COR-L47 (cell line): ENCODE results near the gene CDC42BPG.

Source experiments
- DNase-seq: peaks from one replicate; lab custom pipeline; 2025; lab: John Stamatoyannopoulos, UW

CDC42BPG gene

DNA sequence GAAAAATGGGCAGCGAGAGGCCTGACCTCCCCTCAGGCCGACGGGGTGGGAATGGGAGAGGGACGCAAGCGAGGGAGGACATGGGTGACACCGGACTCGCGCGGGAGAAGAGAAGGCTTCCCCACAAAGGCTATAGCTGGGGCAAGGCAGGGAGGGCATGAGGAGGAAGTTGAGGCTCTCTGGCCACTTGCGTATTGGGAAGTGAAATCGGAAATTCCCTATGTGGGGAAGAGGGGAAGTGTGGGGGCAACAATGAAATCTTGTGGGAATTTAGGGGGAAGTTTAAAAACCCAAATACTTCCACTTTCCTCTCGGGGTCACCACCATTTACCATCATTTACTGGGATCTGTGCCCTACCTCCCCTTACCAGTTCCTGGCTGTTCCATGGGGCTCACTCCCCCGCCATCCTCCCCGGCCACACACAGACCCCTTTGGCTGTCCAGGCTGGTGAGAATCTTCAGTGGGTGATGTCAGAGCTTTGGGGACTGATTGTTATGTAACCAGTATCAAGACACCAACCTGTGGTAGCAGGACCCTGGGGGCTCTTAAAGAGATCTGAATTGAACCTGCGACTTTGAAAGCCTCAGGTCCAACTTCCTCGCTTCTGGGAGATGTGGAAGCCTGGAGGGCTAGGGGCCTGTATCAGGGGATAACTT lies 34.9 kb upstream of the CDC42BPG start:
- DNase-seq = no peak

GRCh38 chr11:64878494-64879243 lies 34.2 kb upstream of the CDC42BPG start, which contains the start of gene EHD1:
TSS of gene EHD1 (minus strand) at chr11:64878621. CDS start at chr11:64878464, 157 bp downstream.
- DNase-seq = peak; percentile 100

- no peak for DNase-seq
These were observed 33.7 kb upstream of the CDC42BPG start for GRCh38 chr11:64878223-64878493.

GRCh38 chr11:64877390-64878222 lies 33.2 kb upstream of the CDC42BPG start:
- DNase-seq = no peak

DNA sequence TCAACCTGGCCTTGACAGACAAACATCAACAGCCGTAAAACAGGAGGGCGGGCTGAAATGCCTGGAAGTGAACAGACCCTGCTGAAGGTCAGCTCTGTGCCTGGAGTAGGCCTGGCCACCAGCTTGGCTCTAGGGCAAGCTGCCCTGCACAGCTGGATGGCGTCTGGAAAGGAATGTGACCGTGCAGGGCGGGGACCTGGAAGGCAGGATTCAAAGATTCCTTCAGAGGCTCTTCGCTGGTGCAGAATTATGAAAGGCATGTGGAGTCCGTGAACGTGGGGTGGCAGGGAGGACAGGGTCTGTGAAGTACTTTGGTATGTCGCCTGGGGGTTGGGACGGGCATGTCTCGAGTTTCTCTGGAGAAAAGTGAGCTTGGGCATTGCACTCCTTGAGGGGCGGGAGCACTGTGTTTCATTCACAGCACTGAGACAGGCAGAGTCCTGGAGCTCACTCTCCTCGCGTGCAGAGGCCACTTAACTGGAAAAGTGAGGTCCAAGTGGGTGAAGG lies 32.4 kb upstream of the CDC42BPG start:
- DNase-seq = no peak

GRCh38 chr11:64876229-64876750 lies 31.8 kb upstream of the CDC42BPG start:
- DNase-seq = no peak

GRCh38 chr11:64875369-64876228 lies 31.1 kb upstream of the CDC42BPG start:
- DNase-seq = no peak

GRCh38 chr11:64874308-64875240 lies 30.1 kb upstream of the CDC42BPG start:
- no peak for DNase-seq

DNA sequence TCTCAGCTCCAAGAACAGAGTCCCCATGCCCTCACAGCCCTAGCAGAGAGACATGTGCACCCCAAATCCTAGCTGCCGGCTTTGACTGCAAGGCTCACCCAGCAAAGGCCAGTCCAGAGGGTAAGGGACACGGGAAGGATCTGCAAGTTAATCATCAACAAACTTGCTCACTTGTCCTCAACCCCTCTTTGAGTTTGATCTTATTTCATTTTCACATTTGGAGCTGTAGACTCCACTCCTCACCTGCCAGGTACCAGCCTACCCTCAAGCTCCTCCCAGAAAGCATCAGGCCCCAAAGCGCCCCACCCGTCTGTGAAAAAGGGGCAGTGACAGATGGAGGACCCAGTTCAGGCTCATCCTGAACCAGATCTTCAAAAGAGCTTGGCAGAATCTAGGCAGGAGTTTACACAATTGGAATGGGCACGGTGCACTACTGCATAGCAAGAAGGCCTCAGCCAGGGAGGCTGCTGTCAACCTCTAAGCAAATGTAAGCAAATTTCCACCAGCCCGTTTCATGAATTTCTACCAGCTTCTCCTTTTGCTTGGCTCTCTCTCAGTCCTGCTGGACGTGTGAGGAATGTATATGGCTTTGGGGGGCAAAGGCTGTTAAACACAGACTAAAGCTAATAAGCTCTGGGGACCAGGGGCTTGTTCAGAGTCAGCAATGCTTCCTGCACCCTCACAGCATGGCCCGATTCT lies 28.5 kb upstream of the CDC42BPG start:
- no peak for DNase-seq

DNA sequence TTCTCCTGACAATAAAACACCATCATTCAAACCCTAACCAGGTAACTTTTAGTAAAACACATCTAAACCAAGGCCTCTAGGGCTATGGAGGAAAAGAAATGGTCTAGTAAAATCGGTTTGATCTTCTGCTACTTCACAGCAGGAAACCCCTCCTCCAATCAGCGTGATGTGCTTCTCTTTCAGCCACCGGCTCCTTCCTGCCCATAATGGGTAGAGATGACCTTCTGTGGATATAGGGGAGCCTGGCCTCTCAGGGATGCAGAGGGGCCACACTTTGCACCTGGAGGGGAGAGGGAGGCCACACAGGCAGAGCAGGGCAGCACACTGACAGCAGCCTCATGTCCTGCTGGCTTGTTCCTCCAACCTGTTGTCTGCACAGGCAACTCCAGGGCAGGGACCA lies 27.0 kb upstream of the CDC42BPG start:
- DNase-seq = no peak

- DNase-seq = no peak
These were observed 26.5 kb upstream of the CDC42BPG start for GRCh38 chr11:64870893-64871466.

DNA sequence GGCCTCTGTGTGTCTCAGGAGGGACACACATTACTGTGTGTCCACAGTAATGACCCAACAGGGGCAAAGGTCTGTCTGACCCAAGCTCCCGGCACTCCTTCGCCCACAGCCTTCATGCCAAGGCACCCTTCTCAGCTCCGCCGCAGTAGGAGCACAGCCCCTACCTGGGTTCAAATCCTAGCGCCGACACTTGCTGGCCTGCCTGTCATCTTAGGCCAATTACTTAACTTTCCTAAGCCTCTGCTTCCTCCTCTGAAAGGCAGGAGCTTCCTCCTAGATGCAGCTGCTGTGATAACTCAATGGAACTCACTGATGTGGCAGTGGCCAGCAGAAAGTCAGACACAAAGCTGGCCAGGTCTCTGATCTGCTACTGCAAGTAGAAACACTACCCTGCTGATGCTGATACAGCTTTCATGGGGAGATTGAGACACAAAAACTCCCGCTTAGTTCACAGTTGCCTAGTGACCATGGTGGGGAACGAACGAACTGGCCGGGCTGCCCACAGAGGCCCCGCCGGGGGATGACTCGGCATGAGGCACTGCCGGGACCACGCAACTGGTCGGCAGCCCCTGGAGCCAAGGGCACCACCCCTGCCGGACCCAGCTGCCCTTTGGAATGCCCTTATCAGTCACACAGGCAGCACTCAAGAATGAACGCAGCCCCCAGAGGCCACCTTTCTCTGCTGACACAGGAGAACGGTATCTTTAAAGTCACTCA lies 25.9 kb upstream of the CDC42BPG start:
- DNase-seq = no peak

GRCh38 chr11:64869571-64870175 lies 25.2 kb upstream of the CDC42BPG start:
- no peak for DNase-seq

DNA sequence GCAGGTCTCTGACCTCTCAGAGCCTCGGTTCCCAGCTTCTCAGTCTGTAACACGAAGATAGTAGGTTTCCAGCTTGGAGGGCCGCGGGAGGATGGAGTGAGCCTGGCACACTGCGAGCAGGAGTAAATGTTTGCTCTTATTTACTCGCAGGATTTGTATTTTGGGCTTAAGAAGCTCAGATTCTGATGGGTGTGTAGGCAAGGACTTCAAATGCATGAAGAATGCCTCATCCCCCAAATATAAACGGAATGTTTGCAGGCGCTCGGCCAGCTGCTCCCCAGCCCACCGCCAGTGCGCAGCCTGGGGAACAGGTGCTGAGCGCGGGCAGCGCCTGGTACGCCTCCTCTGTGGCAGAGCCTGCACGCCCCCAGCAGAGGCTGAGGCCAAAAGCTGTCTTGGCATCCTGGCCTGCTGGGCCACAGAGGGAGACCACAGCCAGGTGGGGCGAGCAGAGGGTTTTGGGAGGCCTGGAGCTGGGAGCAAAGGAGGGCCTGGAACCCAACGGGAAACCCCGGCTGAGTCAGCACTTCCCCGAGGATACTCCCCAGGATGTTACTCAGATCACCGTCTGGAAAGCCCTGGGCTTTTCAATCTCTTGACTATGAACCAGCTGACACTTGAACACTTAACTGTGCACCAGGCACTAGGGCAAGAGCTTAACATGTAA lies 24.6 kb upstream of the CDC42BPG start:
- no peak for DNase-seq

DNA sequence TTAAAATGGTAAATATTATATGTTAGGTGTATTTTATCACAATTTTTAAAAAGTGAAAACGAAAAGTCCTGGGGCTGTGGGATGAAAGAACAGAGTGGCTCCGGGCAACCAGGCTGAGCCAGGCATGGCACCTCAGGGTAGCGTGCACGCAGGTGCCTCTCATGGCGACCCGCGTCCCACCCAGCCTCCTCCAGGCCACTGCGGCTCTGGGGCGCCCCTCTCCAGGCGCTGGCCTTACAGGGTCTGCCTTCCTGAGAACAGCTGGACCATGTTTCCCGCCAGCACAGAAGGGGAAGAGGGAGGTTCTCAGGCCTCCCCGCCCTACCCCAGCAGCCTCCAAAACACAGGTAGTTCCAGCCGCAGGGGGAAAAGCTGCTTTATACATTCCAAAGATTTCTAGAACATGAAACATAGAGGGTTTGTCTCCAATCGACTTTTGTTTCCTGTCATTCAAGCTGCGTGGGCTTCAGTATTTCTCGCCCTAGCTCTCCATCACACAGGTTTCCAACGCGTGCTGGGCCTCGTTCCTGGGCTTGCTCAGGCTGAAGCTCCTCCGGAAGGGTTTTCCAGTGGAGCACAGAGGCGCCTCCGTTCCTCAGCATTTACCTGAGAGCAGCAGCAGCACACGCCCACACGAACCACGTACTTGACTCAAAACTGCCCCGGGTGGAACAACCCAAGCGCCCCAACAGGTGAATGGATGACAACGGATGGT lies 23.5 kb upstream of the CDC42BPG start:
- DNase-seq = no peak

- DNase-seq = no peak
These were observed 21.7 kb upstream of the CDC42BPG start for GRCh38 chr11:64866173-64866491.
